Right lobe of liver (tissue), 6 donors: ENCODE data around the gene GSTA4. TPM values are rescaled to one million over a fixed set of nuclear protein-coding genes. Genes with fewer than 3 reads are reported as not detected.

Experiments
- ATAC-seq, 4 donors: fragments of 200-7000 bp; cut with Tn5 transposase; one replicate each; pipeline ENCODE4 v1.9.1; 2020; ENCODE audit warnings: mild to moderate bottlenecking in 4 of 4, moderate library complexity in 4 of 4
- DNase-seq, 3 donors: peaks; one replicate each; pipeline ENCODE4 v3.0.0-alpha.2; 2020
- H3K27ac ChIP-seq, 3 donors: fragments of 200-600 bp; one replicate each; pipeline ENCODE4 v1.8.0; 2022
- H3K27me3 ChIP-seq, 2 donors: fragments of 200-600 bp; one replicate each; pipeline ENCODE4 v1.8.0; 2022
- H3K36me3 ChIP-seq, 4 donors: fragments of 200-600 bp; sonication (generic) in 1 of 4; one replicate each; pipeline versions ENCODE4 v1.5.1 to v1.8.0; 2017 to 2022; ENCODE audit warnings: control low read depth in 1 of 4
- H3K4me1 ChIP-seq, 4 donors: fragments of 200-600 bp; sonication (generic) in 1 of 4; one replicate each; pipeline versions ENCODE4 v1.5.1 to v1.8.0; 2017 to 2022; ENCODE audit warnings: control low read depth in 1 of 4
- H3K4me3 ChIP-seq, 3 donors: fragments of 200-600 bp; one replicate each; pipeline ENCODE4 v1.8.0; 2022
- H3K9me3 ChIP-seq, 4 donors: fragments of 200-600 bp; sonication (generic) in 1 of 4; one replicate each; pipeline versions ENCODE4 v1.5.1 to v1.8.0; 2017 to 2022; ENCODE audit warnings: control low read depth in 1 of 4
- POLR2A ChIP-seq: fragments of 450-650 bp; IDR thresholded peaks from one replicate; pipeline ENCODE4 v1.6.1; 2017; ENCODE audit warnings: antibody characterized with exemption, mild to moderate bottlenecking
- WGBS: methylation state at CpG from one replicate; pipeline ENCODE4 v1.1.6; 2018; ENCODE audit warnings: low coverage, low lambda C conversion rate; ENCODE audit not compliant: insufficient coverage; ENCODE audit errors: missing lambda C conversion rate; 5-methylcytosine and 5-hydroxymethylcytosine counted together
- intact Hi-C, 2 donors: fragments of 100-400 bp; cut with DNase I; formaldehyde crosslinking; loops; one replicate each; pipeline versions ENCODE4 v1.11.2 to v1.14.1; 2022
- total RNA-seq, 6 experiments: library from RNA; depleted of rRNA in 2 of 6; stranded (reverse); fragments of >200 nt in 2 of 6; fragmentation: NEBNext Ultra II Directional in 3 of 6; extraction: Animal tissue kit (Norgen Biotek cat#: 25700) in 3 of 6; gene quantifications; one replicate each; pipeline versions ENCODE4 v1.1.0 to v1.2.4, GENCODE V29; 2016 to 2023
- TF ChIP-seq, protein P1 (sequence below), 4 donors: fragments of 200-600 bp in 3 of 4; fragments of 450-650 bp in 1 of 4; IDR thresholded peaks; one replicate each; pipeline versions ENCODE4 v1.5.1 to v1.8.0; 2016 to 2022; ENCODE audit warnings: antibody characterized with exemption in 4 of 4, mild to moderate bottlenecking in 2 of 4
- donor health status: DM: no; HTN: yes; CAD: no.
- donor health status: DM: no; HTN: no; CAD: no.
- donor health status: DM: no; HTN: no; CAD: no.
- donor health status: DM: no; HTN: yes; CAD: no.
- donor health status: DM: no; HTN: yes; CAD: no.

Gene GSTA4
- total RNA-seq, 6 experiments from 2014 or later, result 4.8 to 23.1 (median 9.2) TPM

DNA sequence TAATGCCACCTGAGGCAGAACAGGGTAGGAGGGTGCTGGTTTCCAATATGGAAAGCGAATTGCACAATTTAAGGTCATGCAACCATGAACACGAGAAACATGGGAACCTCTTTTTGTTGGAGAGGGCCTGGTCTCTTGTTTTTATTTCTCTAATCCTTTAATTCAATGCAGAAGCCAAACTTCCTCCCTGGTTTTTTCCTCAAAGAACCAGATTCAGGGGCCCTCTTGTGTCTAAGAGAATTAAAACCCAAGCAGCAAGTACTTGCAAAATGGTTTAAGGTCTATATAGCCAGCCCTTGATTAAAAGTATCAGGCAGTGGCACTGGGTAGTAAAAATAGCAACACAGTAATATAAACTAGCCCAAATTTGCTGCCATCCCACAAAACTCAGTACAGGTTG is 19.5 kb downstream of the GSTA4 start:
- Histone ChIP-seq H3K27ac (no peak overlapping the region), H3K9me3 (no peaks in the 10 kb centered on the region), H3K36me3 (no peaks in the 10 kb centered on the region), H3K4me3 (no peak overlapping the region), H3K27me3 (no peaks in the 10 kb centered on the region), H3K4me1 (no peaks in the 10 kb centered on the region)
- DNase-seq, result no peak
- 63% methylated on average over 2 of the region's 2 CpGs for WGBS
- intact Hi-C loops, result no loop called here
- no peak for TF ChIP-seq POLR2A
- TF ChIP-seq, protein P1, sequence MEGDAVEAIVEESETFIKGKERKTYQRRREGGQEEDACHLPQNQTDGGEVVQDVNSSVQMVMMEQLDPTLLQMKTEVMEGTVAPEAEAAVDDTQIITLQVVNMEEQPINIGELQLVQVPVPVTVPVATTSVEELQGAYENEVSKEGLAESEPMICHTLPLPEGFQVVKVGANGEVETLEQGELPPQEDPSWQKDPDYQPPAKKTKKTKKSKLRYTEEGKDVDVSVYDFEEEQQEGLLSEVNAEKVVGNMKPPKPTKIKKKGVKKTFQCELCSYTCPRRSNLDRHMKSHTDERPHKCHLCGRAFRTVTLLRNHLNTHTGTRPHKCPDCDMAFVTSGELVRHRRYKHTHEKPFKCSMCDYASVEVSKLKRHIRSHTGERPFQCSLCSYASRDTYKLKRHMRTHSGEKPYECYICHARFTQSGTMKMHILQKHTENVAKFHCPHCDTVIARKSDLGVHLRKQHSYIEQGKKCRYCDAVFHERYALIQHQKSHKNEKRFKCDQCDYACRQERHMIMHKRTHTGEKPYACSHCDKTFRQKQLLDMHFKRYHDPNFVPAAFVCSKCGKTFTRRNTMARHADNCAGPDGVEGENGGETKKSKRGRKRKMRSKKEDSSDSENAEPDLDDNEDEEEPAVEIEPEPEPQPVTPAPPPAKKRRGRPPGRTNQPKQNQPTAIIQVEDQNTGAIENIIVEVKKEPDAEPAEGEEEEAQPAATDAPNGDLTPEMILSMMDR (IDR thresholded peaks at IDR 0.05), result no peak
- no peak for ATAC-seq

- Histone ChIP-seq H3K27ac (no peak overlapping the region), H3K4me3 (no peak overlapping the region), H3K27me3 (no peaks in the 10 kb centered on the region), H3K4me1 (no peaks in the 10 kb centered on the region), H3K36me3 (no peaks in the 10 kb centered on the region), H3K9me3 (no peaks in the 10 kb centered on the region)
- ATAC-seq, result no peak
- TF ChIP-seq, protein P1 (IDR thresholded peaks at IDR 0.05), result no peak
- no peak for TF ChIP-seq POLR2A
- intact Hi-C loops, result no loop called here
- no peak for DNase-seq
These were observed 22.1 kb downstream of the GSTA4 start for GRCh38 chr6:52972989-52973388.

- 88% methylated on average over 2 of the region's 2 CpGs for WGBS
- no peak for DNase-seq
- Histone ChIP-seq H3K4me1 (no peaks in the 10 kb centered on the region), H3K27me3 (no peaks in the 10 kb centered on the region), H3K27ac (no peak overlapping the region), H3K36me3 (no peaks in the 10 kb centered on the region), H3K9me3 (no peaks in the 10 kb centered on the region), H3K4me3 (no peak overlapping the region)
- no peak for TF ChIP-seq POLR2A
- TF ChIP-seq, protein P1 (IDR thresholded peaks at IDR 0.05), result no peak
- ATAC-seq, result no peak
- intact Hi-C loops, result no loop called here
These were observed 25.7 kb downstream of the GSTA4 start for GRCh38 chr6:52969359-52969758.

GRCh38 chr6:52966101-52966500 is 29.0 kb downstream of the GSTA4 start:
- no peak for DNase-seq
- intact Hi-C loops, result no loop called here
- H3K9me3 ChIP-seq, result no peaks in the 10 kb centered on the region
- no peaks in the 10 kb centered on the region for H3K27me3 ChIP-seq
- H3K27ac ChIP-seq, result no peak overlapping the region
- 91% methylated on average over 3 of the region's 3 CpGs for WGBS
- TF ChIP-seq, protein P1 (IDR thresholded peaks at IDR 0.05), result no peak
- TF ChIP-seq POLR2A, result no peak
- H3K4me1 ChIP-seq, result no peaks in the 10 kb centered on the region
- no peak overlapping the region for H3K4me3 ChIP-seq
- no peaks in the 10 kb centered on the region for H3K36me3 ChIP-seq
- no peak for ATAC-seq

DNA sequence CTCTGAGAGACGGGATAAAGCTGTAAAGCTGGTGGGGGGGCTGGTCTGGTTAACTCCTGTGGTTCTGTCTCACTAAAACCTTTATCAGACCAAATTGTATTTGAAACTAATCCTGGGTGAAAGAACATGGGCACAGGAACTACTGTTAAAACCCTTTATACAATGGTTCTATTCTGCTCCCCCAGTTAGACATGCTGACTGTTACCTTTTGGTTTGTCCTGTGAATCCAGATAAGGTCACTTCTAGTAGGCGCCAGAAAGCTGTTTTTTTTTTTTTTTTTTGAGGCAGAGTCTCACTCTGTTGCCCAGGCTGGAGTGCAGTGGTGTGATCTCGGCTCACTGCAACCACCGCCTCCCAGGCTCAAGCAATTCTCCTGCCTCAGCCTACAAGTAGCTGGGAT is 29.7 kb downstream of the GSTA4 start:
- Histone ChIP-seq H3K4me1 (no peaks in the 10 kb centered on the region), H3K9me3 (no peaks in the 10 kb centered on the region), H3K4me3 (no peak overlapping the region), H3K36me3 (no peaks in the 10 kb centered on the region), H3K27me3 (no peaks in the 10 kb centered on the region), H3K27ac (no peak overlapping the region)
- WGBS, result 78% methylated on average over 2 of the region's 4 CpGs
- no peak for ATAC-seq
- TF ChIP-seq, protein P1 (IDR thresholded peaks at IDR 0.05), result no peak
- no peak for TF ChIP-seq POLR2A
- intact Hi-C loops, result no loop called here
- DNase-seq, result no peak
